ENCODE data around the gene FNDC8.

GRCh38 chr17:35086931-35087573, 34.4 kb upstream of the FNDC8 start:
- TF ChIP-seq TBP (IDR thresholded peaks at IDR 0.05; ENCODE audit: low read depth, low read length), result no peak
- TF ChIP-seq SUZ12 (IDR thresholded peaks at IDR 0.05; ENCODE audit: low read length), result no peak
- TF ChIP-seq CTCF (IDR thresholded peaks at IDR 0.05; ENCODE audit: control extremely low read depth in 1 of 3, insufficient read depth in 1 of 3, low read depth in 1 of 3, low read length in 3 of 3), result no peak
- TF ChIP-seq CEBPB (IDR thresholded peaks at IDR 0.05; ENCODE audit: low read depth, low read length), result no peak
- no peak for TF ChIP-seq ATF3 (IDR thresholded peaks at IDR 0.05; ENCODE audit: insufficient read depth, low read depth, low read length)
- no peak for TF ChIP-seq KDM1A (IDR thresholded peaks at IDR 0.05; ENCODE audit: borderline replicate concordance, low read length)
- TF ChIP-seq CREB1 (IDR thresholded peaks at IDR 0.05), result no peak
- TF ChIP-seq CBX5 (IDR thresholded peaks at IDR 0.05; ENCODE audit: low read depth, low read length), result no peak
- no peak for TF ChIP-seq MAX (IDR thresholded peaks at IDR 0.05)
- TF ChIP-seq POLR2A (IDR thresholded peaks at IDR 0.05; ENCODE audit: control extremely low read depth in 1 of 2, low read depth in 2 of 2, low read length in 2 of 2), result no peak
